Panc1 (cell line): ENCODE data around the gene YPEL1.

Experiments
- CTCF ChIP-seq: fragments of 450-650 bp; IDR thresholded peaks from 2 replicates; pipeline ENCODE4 v1.5.1; 2017; ENCODE audit warnings: mild to moderate bottlenecking
- POLR2AphosphoS5 ChIP-seq: IDR thresholded peaks from 2 replicates; pipeline ENCODE4 v1.6.1; 2012; ENCODE audit warnings: mild to moderate bottlenecking, low read depth, low read length, moderate library complexity
- TCF7L2 ChIP-seq: IDR thresholded peaks from 2 replicates; pipeline ENCODE4 v1.6.1; 2011; ENCODE audit warnings: mild to moderate bottlenecking, low read depth, low read length, inconsistent platforms
- TF ChIP-seq, protein P1 (sequence below), 2 experiments: IDR thresholded peaks; 2 replicates each; pipeline ENCODE4 v1.6.1; 2011 to 2012; ENCODE audit warnings: low read depth in 2 of 2, control low read depth in 1 of 2, low read length in 1 of 2, mild to moderate bottlenecking in 1 of 2, moderate library complexity in 1 of 2; ENCODE audit not compliant: insufficient read depth in 1 of 2

GRCh38 chr22:21688341-21688705, 47.3 kb downstream of the YPEL1 start:
- no peak for TF ChIP-seq CTCF
- TF ChIP-seq, protein P1, sequence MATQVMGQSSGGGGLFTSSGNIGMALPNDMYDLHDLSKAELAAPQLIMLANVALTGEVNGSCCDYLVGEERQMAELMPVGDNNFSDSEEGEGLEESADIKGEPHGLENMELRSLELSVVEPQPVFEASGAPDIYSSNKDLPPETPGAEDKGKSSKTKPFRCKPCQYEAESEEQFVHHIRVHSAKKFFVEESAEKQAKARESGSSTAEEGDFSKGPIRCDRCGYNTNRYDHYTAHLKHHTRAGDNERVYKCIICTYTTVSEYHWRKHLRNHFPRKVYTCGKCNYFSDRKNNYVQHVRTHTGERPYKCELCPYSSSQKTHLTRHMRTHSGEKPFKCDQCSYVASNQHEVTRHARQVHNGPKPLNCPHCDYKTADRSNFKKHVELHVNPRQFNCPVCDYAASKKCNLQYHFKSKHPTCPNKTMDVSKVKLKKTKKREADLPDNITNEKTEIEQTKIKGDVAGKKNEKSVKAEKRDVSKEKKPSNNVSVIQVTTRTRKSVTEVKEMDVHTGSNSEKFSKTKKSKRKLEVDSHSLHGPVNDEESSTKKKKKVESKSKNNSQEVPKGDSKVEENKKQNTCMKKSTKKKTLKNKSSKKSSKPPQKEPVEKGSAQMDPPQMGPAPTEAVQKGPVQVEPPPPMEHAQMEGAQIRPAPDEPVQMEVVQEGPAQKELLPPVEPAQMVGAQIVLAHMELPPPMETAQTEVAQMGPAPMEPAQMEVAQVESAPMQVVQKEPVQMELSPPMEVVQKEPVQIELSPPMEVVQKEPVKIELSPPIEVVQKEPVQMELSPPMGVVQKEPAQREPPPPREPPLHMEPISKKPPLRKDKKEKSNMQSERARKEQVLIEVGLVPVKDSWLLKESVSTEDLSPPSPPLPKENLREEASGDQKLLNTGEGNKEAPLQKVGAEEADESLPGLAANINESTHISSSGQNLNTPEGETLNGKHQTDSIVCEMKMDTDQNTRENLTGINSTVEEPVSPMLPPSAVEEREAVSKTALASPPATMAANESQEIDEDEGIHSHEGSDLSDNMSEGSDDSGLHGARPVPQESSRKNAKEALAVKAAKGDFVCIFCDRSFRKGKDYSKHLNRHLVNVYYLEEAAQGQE (IDR thresholded peaks at IDR 0.05; ENCODE audit: insufficient read depth in 1 of 2, low read depth in 2 of 2, low read length in 1 of 2) = no peak
- no peak for TF ChIP-seq TCF7L2
- TF ChIP-seq POLR2AphosphoS5 = no peak
